NB4 (cell line): Measurements from ENCODE around the gene MAP3K1.

ENCODE experiments used
- DNase-seq: peaks from one replicate; pipeline ENCODE4 v3.0.0; 2010; ENCODE audit warnings: low read depth
- H3K4me3 ChIP-seq: one replicate; pipeline ENCODE4 v1.5.1; 2011; ENCODE audit warnings: mild to moderate bottlenecking, low read depth, low read length, moderate library complexity
- CTCF ChIP-seq: IDR thresholded peaks from one replicate; pipeline ENCODE4 v1.5.1; 2012; ENCODE audit warnings: low read depth, low read length
- MAX ChIP-seq: IDR thresholded peaks from 2 replicates; pipeline ENCODE4 v1.6.1; 2011; ENCODE audit warnings: low read depth, low read length
- MYC ChIP-seq: IDR thresholded peaks from 2 replicates; pipeline ENCODE4 v1.6.1; 2011; ENCODE audit warnings: low read depth, low read length
- POLR2A ChIP-seq: IDR thresholded peaks from 2 replicates; pipeline ENCODE4 v1.6.1; 2011; ENCODE audit warnings: mild to moderate bottlenecking; ENCODE audit not compliant: insufficient read length; ENCODE audit errors: extremely low read depth

The MAP3K1 gene

GRCh38 chr5:56941981-56942380, 126.6 kb downstream of the MAP3K1 start:
- no peak for TF ChIP-seq MYC
- TF ChIP-seq CTCF, result no peak
- no peak for TF ChIP-seq POLR2A
- TF ChIP-seq MAX, result no peak
- H3K4me3 ChIP-seq, result no peak overlapping the region
- peak; percentile 7 for DNase-seq
